Tibial nerve (tissue), 4 donors: ENCODE measurements around the gene FAM83C. TPM values are rescaled to one million over a fixed set of nuclear protein-coding genes. Genes with fewer than 3 reads are reported as not detected.

Experiments used
- DNase-seq, 2 donors: peaks; one replicate each; pipeline ENCODE4 v3.0.0-alpha.2; 2019; ENCODE audit warnings: low spot score in 2 of 2
- H3K27ac ChIP-seq, 4 donors: fragments of 200-600 bp; sonication (generic) in 3 of 4; one replicate each; pipeline ENCODE4 v1.5.1; 2017 to 2019; ENCODE audit warnings: mild to moderate bottlenecking in 1 of 4
- H3K27me3 ChIP-seq, 2 donors: fragments of 200-600 bp; sonication (generic) in 1 of 2; one replicate each; pipeline versions ENCODE4 v1.5.1 to v1.6.0; 2017 to 2019
- H3K36me3 ChIP-seq, 3 donors: fragments of 200-600 bp; sonication (generic); one replicate each; pipeline ENCODE4 v1.5.1; 2018 to 2019
- H3K4me1 ChIP-seq, 4 donors: fragments of 200-600 bp; sonication (generic) in 3 of 4; one replicate each; pipeline ENCODE4 v1.5.1; 2017 to 2019
- H3K4me3 ChIP-seq, 4 donors: fragments of 200-600 bp; sonication (generic) in 3 of 4; one replicate each; pipeline ENCODE4 v1.5.1; 2017 to 2019; ENCODE audit warnings: mild to moderate bottlenecking in 1 of 4, moderate library complexity in 1 of 4
- H3K9me3 ChIP-seq, 4 donors: fragments of 200-600 bp; sonication (generic) in 3 of 4; one replicate each; pipeline ENCODE4 v1.5.1; 2017 to 2019
- CTCF ChIP-seq, 5 experiments: fragments of 200-600 bp in 3 of 5; fragments of 450-650 bp in 2 of 5; sonication (generic) in 3 of 5; IDR thresholded peaks; one replicate each; pipeline ENCODE4 v1.5.1; 2016 to 2019; ENCODE audit warnings: antibody characterized with exemption in 5 of 5, mild to moderate bottlenecking in 3 of 5, moderate library complexity in 2 of 5
- EP300 ChIP-seq, 2 donors: sonication (generic); formaldehyde crosslinking; IDR thresholded peaks; one replicate each; pipeline ENCODE4 v1.6.1; 2017; ENCODE audit warnings: antibody characterized with exemption in 2 of 2, mild to moderate bottlenecking in 1 of 2
- POLR2A ChIP-seq, 2 donors: fragments of 450-650 bp; IDR thresholded peaks; one replicate each; pipeline ENCODE4 v1.6.1; 2017; ENCODE audit warnings: antibody characterized with exemption in 2 of 2, mild to moderate bottlenecking in 2 of 2, moderate library complexity in 2 of 2
- WGBS, 2 donors: methylation state at CpG; one replicate each; pipeline ENCODE4 v1.1.5; 2018; 5-methylcytosine and 5-hydroxymethylcytosine counted together
- total RNA-seq, 4 donors: library from RNA; depleted of rRNA; stranded (reverse); fragments of >200 nt; gene quantifications; one replicate each; pipeline ENCODE4 v1.1.0, GENCODE V29; 2016

Gene FAM83C
- total RNA-seq, 4 donors from 2014 or later, result not detected

GRCh38 chr20:35328095-35328685 is 36.0 kb upstream of the FAM83C start:
- Histone ChIP-seq H3K27ac (no peak overlapping the region), H3K36me3 (peaks cover 0 to 22% (median 0%) of the 10 kb centered on the region in 3 donors), H3K4me1 (peaks cover 0 to 6% (median 0%) of the 10 kb centered on the region in 4 donors), H3K9me3 (no peaks in the 10 kb centered on the region), H3K4me3 (no peak overlapping the region), H3K27me3 (no peaks in the 10 kb centered on the region)
- TF ChIP-seq POLR2A (IDR thresholded peaks at IDR 0.05) (no peak), CTCF (IDR thresholded peaks at IDR 0.05) (no peak), EP300 (IDR thresholded peaks at IDR 0.05) (no peak)
- DNase-seq, result no peak
- 92 to 97% methylated on average over 3 of the region's 3 CpGs for WGBS, 2 donors

- Histone ChIP-seq H3K36me3 (peaks cover 0 to 20% (median 0%) of the 10 kb centered on the region in 3 donors), H3K27me3 (no peaks in the 10 kb centered on the region), H3K9me3 (no peaks in the 10 kb centered on the region), H3K4me1 (peaks cover 0 to 6% (median 0%) of the 10 kb centered on the region in 4 donors), H3K4me3 (no peak overlapping the region), H3K27ac (no peak overlapping the region)
- TF ChIP-seq CTCF (IDR thresholded peaks at IDR 0.05), result no peak
- no peak for TF ChIP-seq POLR2A (IDR thresholded peaks at IDR 0.05)
- no peak for TF ChIP-seq EP300 (IDR thresholded peaks at IDR 0.05)
- 92 to 96% methylated on average over 4 of the region's 4 CpGs for whole genome bisulfite sequencing, 2 donors
- no peak for DNase-seq
Measured at GRCh38 chr20:35327074-35327976, 35.1 kb upstream of the FAM83C start.

- H3K27me3 ChIP-seq, result no peaks in the 10 kb centered on the region
- WGBS, 2 donors, result 83 to 89% methylated on average over 3 of the region's 3 CpGs
- no peak for TF ChIP-seq EP300 (IDR thresholded peaks at IDR 0.05)
- no peak for TF ChIP-seq CTCF (IDR thresholded peaks at IDR 0.05)
- no peak for TF ChIP-seq POLR2A (IDR thresholded peaks at IDR 0.05)
- DNase-seq, result no peak
- H3K4me3 ChIP-seq, result no peak overlapping the region
- H3K36me3 ChIP-seq, result peaks cover 0 to 21% (median 0%) of the 10 kb centered on the region in 3 donors
- peaks cover 0 to 6% (median 0%) of the 10 kb centered on the region in 4 donors for H3K4me1 ChIP-seq
- H3K27ac ChIP-seq, result no peak overlapping the region
- no peaks in the 10 kb centered on the region for H3K9me3 ChIP-seq
Measured at GRCh38 chr20:35326740-35327073, 34.5 kb upstream of the FAM83C start.

GRCh38 chr20:35326021-35326739 is 34.0 kb upstream of the FAM83C start:
- WGBS, 2 donors, result 74 to 84% methylated on average over 11 of the region's 11 CpGs
- H3K27me3 ChIP-seq, result no peaks in the 10 kb centered on the region
- DNase-seq, result no peak
- no peak overlapping the region for H3K27ac ChIP-seq
- H3K4me1 ChIP-seq, result peaks cover 0 to 6% (median 0%) of the 10 kb centered on the region in 4 donors
- H3K9me3 ChIP-seq, result no peaks in the 10 kb centered on the region
- no peak overlapping the region for H3K4me3 ChIP-seq
- TF ChIP-seq EP300 (IDR thresholded peaks at IDR 0.05) (no peak), POLR2A (IDR thresholded peaks at IDR 0.05) (no peak), CTCF (IDR thresholded peaks at IDR 0.05) (no peak)
- peaks cover 0 to 26% (median 0%) of the 10 kb centered on the region in 3 donors for H3K36me3 ChIP-seq
